SK-N-SH (cell line): Measurements from ENCODE around the gene TBC1D12. TPM values are rescaled to one million over a fixed set of nuclear protein-coding genes. Genes with fewer than 3 reads are reported as not detected.
A peak's percentile ranks its signal among the peaks of the same experiment; 100 is the strongest.

ENCODE experiments used
- CTCF ChIA-PET: fragments of 300-600, 350-600 bp; formaldehyde crosslinking; extraction: SDS; loops from one replicate; lab custom pipeline; 2021; lab: Yijun Ruan, JAX
- POLR2A ChIA-PET: fragments of 350-600 bp; sonication (Branson Sonifier 250); formaldehyde crosslinking; extraction: SDS; loops from one replicate; lab custom pipeline; 2020; ENCODE audit warnings: antibody characterized with exemption, inconsistent platforms; lab: Yijun Ruan, JAX
- DNase-seq: peaks from one replicate; pipeline ENCODE4 v3.0.0; 2012
- H2AFZ ChIP-seq: fragments of 200-600 bp; sonication (generic); 2 replicates; pipeline ENCODE4 v1.8.1; 2016; ENCODE audit warnings: antibody characterized with exemption, mild to moderate bottlenecking, low read depth
- H3F3A ChIP-seq: fragments of 200-600 bp; sonication (generic); replicated peaks from 2 replicates; pipeline ENCODE3; 2016; ENCODE audit warnings: antibody characterized with exemption, mild to moderate bottlenecking; ENCODE audit not compliant: insufficient read depth
- H3K27ac ChIP-seq, 2 experiments: fragments of 200-500 bp in 1 of 2; fragments of 200-600 bp in 1 of 2; sonication (Bioruptor generic) in 1 of 2; sonication (generic), shearing (Covaris generic) in 1 of 2; 2 replicates each; pipeline versions ENCODE4 v1.5.1 to v1.6.1; 2014 to 2016; ENCODE audit warnings: low read depth in 2 of 2, inconsistent platforms in 1 of 2, low read length in 1 of 2, mild to moderate bottlenecking in 1 of 2, mixed read lengths in 1 of 2
- H3K27me3 ChIP-seq: fragments of 200-600 bp; sonication (generic), shearing (Covaris generic); 2 replicates; pipeline ENCODE4 v1.6.1; 2016; ENCODE audit warnings: mixed run types; ENCODE audit not compliant: insufficient read depth
- H3K36me3 ChIP-seq, 2 experiments: fragments of 200-500 bp in 1 of 2; fragments of 200-600 bp in 1 of 2; sonication (Bioruptor generic) in 1 of 2; sonication (generic) in 1 of 2; replicated peaks in 1 of 2; 2 replicates each; pipeline versions ENCODE3 to v1.5.1; 2014 to 2016; ENCODE audit warnings: low read length in 1 of 2, mild to moderate bottlenecking in 1 of 2; ENCODE audit not compliant: insufficient read depth in 2 of 2, control insufficient read depth in 1 of 2
- H3K4me1 ChIP-seq, 2 experiments: fragments of 200-500 bp in 1 of 2; fragments of 200-600 bp in 1 of 2; sonication (Bioruptor generic) in 1 of 2; sonication (generic), shearing (Covaris generic) in 1 of 2; 2 replicates each; pipeline versions ENCODE4 v1.5.1 to v1.6.1; 2014 to 2016; ENCODE audit warnings: low read depth in 1 of 2, low read length in 1 of 2, mixed run types in 1 of 2; ENCODE audit not compliant: insufficient read depth in 2 of 2, control insufficient read depth in 1 of 2
- H3K4me2 ChIP-seq: fragments of 200-600 bp; sonication (generic), shearing (Covaris generic); 2 replicates; pipeline ENCODE4 v1.6.1; 2017; ENCODE audit warnings: mixed run types
- H3K4me3 ChIP-seq, 2 experiments: fragments of 200-500 bp in 1 of 2; fragments of 200-600 bp in 1 of 2; sonication (Bioruptor generic) in 1 of 2; sonication (generic), shearing (Covaris generic) in 1 of 2; 2 replicates each; pipeline versions ENCODE4 v1.5.1 to v1.8.1; 2014 to 2016; ENCODE audit warnings: low read depth in 2 of 2, inconsistent platforms in 1 of 2, low read length in 1 of 2, mild to moderate bottlenecking in 1 of 2, mixed read lengths in 1 of 2, moderate library complexity in 1 of 2
- H3K79me2 ChIP-seq: fragments of 200-600 bp; sonication (generic); 2 replicates; pipeline ENCODE4 v1.8.1; 2017; ENCODE audit warnings: mild to moderate bottlenecking; ENCODE audit not compliant: insufficient read depth
- H3K9ac ChIP-seq: fragments of 200-600 bp; sonication (generic); 2 replicates; pipeline ENCODE4 v1.6.1; 2017; ENCODE audit warnings: mixed run types
- H3K9me2 ChIP-seq: fragments of 200-600 bp; sonication (generic); 2 replicates; pipeline ENCODE4 v1.6.1; 2017; ENCODE audit warnings: mixed run types
- H3K9me3 ChIP-seq: fragments of 200-600 bp; sonication (generic); 2 replicates; pipeline ENCODE4 v1.6.1; 2017; ENCODE audit warnings: mixed run types, mild to moderate bottlenecking, moderate library complexity
- H4K20me1 ChIP-seq: fragments of 200-600 bp; sonication (generic); 2 replicates; pipeline ENCODE4 v1.6.1; 2017; ENCODE audit warnings: mild to moderate bottlenecking, mixed run types; ENCODE audit not compliant: insufficient read depth
- CHD2 ChIP-seq: fragments of 150-350 bp; IDR thresholded peaks from 2 replicates; pipeline ENCODE4 v1.6.1; 2018; ENCODE audit warnings: low read length; ENCODE audit not compliant: partially characterized antibody
- EP300 ChIP-seq, 2 experiments: IDR thresholded peaks; 2 replicates each; pipeline versions ENCODE4 v1.4.0 to v1.6.1; 2012; ENCODE audit warnings: borderline replicate concordance in 1 of 2, low read depth in 1 of 2, low read length in 1 of 2
- FOSL2 ChIP-seq: IDR thresholded peaks from 2 replicates; pipeline ENCODE4 v1.4.0; 2012; ENCODE audit warnings: low read depth, mild to moderate bottlenecking, moderate library complexity, borderline replicate concordance
- FOXM1 ChIP-seq: IDR thresholded peaks from 2 replicates; pipeline ENCODE4 v1.4.0; 2012; ENCODE audit warnings: low read depth, mild to moderate bottlenecking
- GABPA ChIP-seq: IDR thresholded peaks from 2 replicates; pipeline ENCODE4 v1.4.0; 2012; ENCODE audit warnings: low read depth, mild to moderate bottlenecking
- GATA2 ChIP-seq: sonication (generic); formaldehyde crosslinking; IDR thresholded peaks from 2 replicates; pipeline ENCODE4 v1.5.0; 2020; ENCODE audit warnings: mild to moderate bottlenecking, missing genetic modification reagents
- JUND ChIP-seq: IDR thresholded peaks from 2 replicates; pipeline ENCODE4 v1.4.0; 2012
- NFIC ChIP-seq: IDR thresholded peaks from 2 replicates; pipeline ENCODE4 v1.4.0; 2012; ENCODE audit warnings: borderline replicate concordance
- POLR2AphosphoS5 ChIP-seq: IDR thresholded peaks from 2 replicates; pipeline ENCODE4 v1.6.1; 2012; ENCODE audit warnings: low read depth, low read length
- REST ChIP-seq: IDR thresholded peaks from 2 replicates; pipeline ENCODE4 v1.6.1; 2012; ENCODE audit warnings: mild to moderate bottlenecking, low read depth, low read length, moderate library complexity
- RXRA ChIP-seq: IDR thresholded peaks from 2 replicates; pipeline ENCODE4 v1.4.0; 2012; ENCODE audit warnings: low read depth, mild to moderate bottlenecking, borderline replicate concordance
- SIN3A ChIP-seq: IDR thresholded peaks from 2 replicates; pipeline ENCODE4 v1.6.1; 2012; ENCODE audit warnings: low read depth, mild to moderate bottlenecking, low read length, moderate library complexity, borderline replicate concordance
- TAF1 ChIP-seq: IDR thresholded peaks from 2 replicates; pipeline ENCODE4 v1.6.1; 2012; ENCODE audit warnings: low read depth, mild to moderate bottlenecking, low read length, moderate library complexity, borderline replicate concordance
- TCF12 ChIP-seq: IDR thresholded peaks from 2 replicates; pipeline ENCODE4 v1.4.0; 2012
- TEAD4 ChIP-seq: IDR thresholded peaks from 2 replicates; pipeline ENCODE4 v1.4.0; 2012; ENCODE audit warnings: mild to moderate bottlenecking, borderline replicate concordance; ENCODE audit not compliant: insufficient read depth
- WGBS: methylation state at CpG from one replicate; pipeline ENCODE4 v1.1.6; 2017; ENCODE audit warnings: low lambda C conversion rate; 5-methylcytosine and 5-hydroxymethylcytosine counted together
- polyA plus RNA-seq, 3 experiments: library from polyadenylated mRNA; depleted of rRNA; stranded (reverse); fragments of >200 nt; gene quantifications; 2 replicates each; pipeline ENCODE4 v1.2.3, GENCODE V29; 2012
- TF ChIP-seq, protein P1 (sequence below): fragments of 200-600 bp; sonication (generic); IDR thresholded peaks from 2 replicates; pipeline ENCODE4 v1.6.1; 2017; ENCODE audit warnings: antibody characterized with exemption, mild to moderate bottlenecking, moderate library complexity
- TF ChIP-seq, protein P2 (sequence below): IDR thresholded peaks from 2 replicates; pipeline ENCODE4; 2012

The TBC1D12 gene
- polyA plus RNA-seq, 1 of the 3 experiments (the other 2 are of a cell fraction) = 1.8 TPM

DNA sequence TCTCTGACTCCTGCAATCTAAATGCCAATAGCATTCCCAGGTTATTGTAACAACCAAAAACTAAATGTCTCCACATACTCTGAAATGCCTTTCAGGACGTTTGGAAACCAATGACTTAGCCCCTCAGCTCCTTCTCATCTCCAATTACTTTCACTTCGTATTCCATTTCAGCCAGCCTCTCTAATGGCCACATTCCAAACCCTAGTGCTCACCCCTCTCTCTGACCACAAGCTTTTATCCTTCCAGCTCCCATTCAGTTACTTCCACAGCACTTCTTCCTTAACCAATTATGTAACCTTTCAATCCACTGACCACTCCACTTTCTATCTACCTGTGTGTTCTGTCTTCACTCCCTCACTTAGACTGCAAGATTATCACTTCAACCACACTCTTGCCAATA is 43.9 kb upstream of the TBC1D12 start:
- Histone ChIP-seq H3F3A (peaks cover 22% of the 10 kb centered on the region), H3K79me2 (peaks cover 47% of the 10 kb centered on the region), H3K27ac (peak overlapping the region in 1 of 2 experiments; percentile 81; a peak in 3 of 4 replicates), H3K4me1 (peaks cover 7 to 10% of the 10 kb centered on the region in 2 experiments; a peak in 3 of 4 replicates), H3K9me2 (no peaks in the 10 kb centered on the region), H3K9ac (peak overlapping the region; percentile 54), H3K4me2 (peak overlapping the region; percentile 76), H2AFZ (no peak overlapping the region), H4K20me1 (no peaks in the 10 kb centered on the region), H3K36me3 (peaks cover 39 to 41% of the 10 kb centered on the region in 2 experiments), H3K27me3 (no peaks in the 10 kb centered on the region), H3K4me3 (peak overlapping the region in 1 of 2 experiments; percentile 46; a peak in 3 of 4 replicates), H3K9me3 (no peaks in the 10 kb centered on the region)
- CTCF ChIA-PET = interaction anchor here (1.2 kb wide), 1 partner anchor 86 kb away, joined by 3 read pairs; no protein-coding TSS in a partner anchor
- 16% methylated on average over 2 of the region's 2 CpGs for WGBS
- no peak for DNase-seq
- POLR2A ChIA-PET = no interaction called here
- TF ChIP-seq GABPA = no peak
- TF ChIP-seq, protein P1, sequence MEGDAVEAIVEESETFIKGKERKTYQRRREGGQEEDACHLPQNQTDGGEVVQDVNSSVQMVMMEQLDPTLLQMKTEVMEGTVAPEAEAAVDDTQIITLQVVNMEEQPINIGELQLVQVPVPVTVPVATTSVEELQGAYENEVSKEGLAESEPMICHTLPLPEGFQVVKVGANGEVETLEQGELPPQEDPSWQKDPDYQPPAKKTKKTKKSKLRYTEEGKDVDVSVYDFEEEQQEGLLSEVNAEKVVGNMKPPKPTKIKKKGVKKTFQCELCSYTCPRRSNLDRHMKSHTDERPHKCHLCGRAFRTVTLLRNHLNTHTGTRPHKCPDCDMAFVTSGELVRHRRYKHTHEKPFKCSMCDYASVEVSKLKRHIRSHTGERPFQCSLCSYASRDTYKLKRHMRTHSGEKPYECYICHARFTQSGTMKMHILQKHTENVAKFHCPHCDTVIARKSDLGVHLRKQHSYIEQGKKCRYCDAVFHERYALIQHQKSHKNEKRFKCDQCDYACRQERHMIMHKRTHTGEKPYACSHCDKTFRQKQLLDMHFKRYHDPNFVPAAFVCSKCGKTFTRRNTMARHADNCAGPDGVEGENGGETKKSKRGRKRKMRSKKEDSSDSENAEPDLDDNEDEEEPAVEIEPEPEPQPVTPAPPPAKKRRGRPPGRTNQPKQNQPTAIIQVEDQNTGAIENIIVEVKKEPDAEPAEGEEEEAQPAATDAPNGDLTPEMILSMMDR = no peak
- 0 out of 2 replicates have a peak, but pooled peaks have one; percentile 21 for TF ChIP-seq TAF1
- TF ChIP-seq CHD2 = no peak
- TF ChIP-seq TEAD4 = peak; percentile 69; the same call in 1 of the 2 replicates
- TF ChIP-seq EP300 (IDR thresholded peaks at IDR 0.05; ENCODE audit: borderline replicate concordance in 1 of 2, low read depth in 1 of 2, low read length in 1 of 2) = peak in 1 of 2 experiments; percentile 40; a peak in 1 of 4 replicates
- peak; percentile 68 for TF ChIP-seq TCF12
- peak; percentile 72 for TF ChIP-seq JUND
- 0 out of 2 replicates have a peak, but pooled peaks have one; percentile 27 for TF ChIP-seq RXRA
- 0 out of 2 replicates have a peak, but pooled peaks have one; percentile 59 for TF ChIP-seq SIN3A
- TF ChIP-seq, protein P2, sequence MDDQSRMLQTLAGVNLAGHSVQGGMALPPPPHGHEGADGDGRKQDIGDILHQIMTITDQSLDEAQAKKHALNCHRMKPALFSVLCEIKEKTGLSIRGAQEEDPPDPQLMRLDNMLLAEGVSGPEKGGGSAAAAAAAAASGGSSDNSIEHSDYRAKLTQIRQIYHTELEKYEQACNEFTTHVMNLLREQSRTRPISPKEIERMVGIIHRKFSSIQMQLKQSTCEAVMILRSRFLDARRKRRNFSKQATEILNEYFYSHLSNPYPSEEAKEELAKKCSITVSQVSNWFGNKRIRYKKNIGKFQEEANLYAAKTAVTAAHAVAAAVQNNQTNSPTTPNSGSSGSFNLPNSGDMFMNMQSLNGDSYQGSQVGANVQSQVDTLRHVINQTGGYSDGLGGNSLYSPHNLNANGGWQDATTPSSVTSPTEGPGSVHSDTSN = peak; percentile 66
- no peak for TF ChIP-seq REST
- peak; percentile 72 for TF ChIP-seq FOSL2
- TF ChIP-seq POLR2AphosphoS5 = 0 out of 2 replicates have a peak, but pooled peaks have one; percentile 62
- no peak for TF ChIP-seq GATA2
- TF ChIP-seq FOXM1 = no peak
- TF ChIP-seq NFIC = peak; percentile 68
